ENCODE data around the gene CD3D.

Gene CD3D

GRCh38 chr11:118379497-118379896 is 37.0 kb upstream of the CD3D start:
- no peaks in the 10 kb centered on the region for H4K20me1 ChIP-seq (ENCODE audit: insufficient read depth, low read length)
- H3K27me3 ChIP-seq (ENCODE audit: low read depth, low read length): no peaks in the 10 kb centered on the region
- H3K4me3 ChIP-seq (ENCODE audit: low read length): no peak overlapping the region
- H3K36me3 ChIP-seq (replicated peaks; ENCODE audit: low read depth, low read length): peaks cover 53% of the 10 kb centered on the region
- H2AFZ ChIP-seq (ENCODE audit: low read depth, low read length): no peak overlapping the region
- H3K4me2 ChIP-seq (ENCODE audit: low read length): no peak overlapping the region
- no peak overlapping the region for H3K9ac ChIP-seq (ENCODE audit: low read length)
- no peak overlapping the region for H3K27ac ChIP-seq (ENCODE audit: low read length)
- H3K79me2 ChIP-seq (ENCODE audit: low read length): no peaks in the 10 kb centered on the region
- H3K9me3 ChIP-seq (ENCODE audit: insufficient read depth, low read length): no peaks in the 10 kb centered on the region
- no peaks in the 10 kb centered on the region for H3K4me1 ChIP-seq (ENCODE audit: low read length)
- no peak for TF ChIP-seq EZH2phosphoT487 (IDR thresholded peaks at IDR 0.05; ENCODE audit: low read depth)
- TF ChIP-seq CTCF (IDR thresholded peaks at IDR 0.05; ENCODE audit: low read depth, low read length): no peak

GRCh38 chr11:118375978-118376377 is 33.5 kb upstream of the CD3D start:
- H3K9me3 ChIP-seq (ENCODE audit: insufficient read depth, low read length): no peaks in the 10 kb centered on the region
- H4K20me1 ChIP-seq (ENCODE audit: insufficient read depth, low read length): no peaks in the 10 kb centered on the region
- TF ChIP-seq EZH2phosphoT487 (IDR thresholded peaks at IDR 0.05; ENCODE audit: low read depth) (no peak), CTCF (IDR thresholded peaks at IDR 0.05; ENCODE audit: low read depth, low read length) (no peak)
- H3K4me2 ChIP-seq (ENCODE audit: low read length): no peak overlapping the region
- H3K4me1 ChIP-seq (ENCODE audit: low read length): no peaks in the 10 kb centered on the region
- H3K27ac ChIP-seq (ENCODE audit: low read length): no peak overlapping the region
- no peak overlapping the region for H2AFZ ChIP-seq (ENCODE audit: low read depth, low read length)
- H3K4me3 ChIP-seq (ENCODE audit: low read length): no peak overlapping the region
- H3K79me2 ChIP-seq (ENCODE audit: low read length): no peaks in the 10 kb centered on the region
- H3K36me3 ChIP-seq (replicated peaks; ENCODE audit: low read depth, low read length): peaks cover 54% of the 10 kb centered on the region
- H3K27me3 ChIP-seq (ENCODE audit: low read depth, low read length): no peaks in the 10 kb centered on the region
- H3K9ac ChIP-seq (ENCODE audit: low read length): no peak overlapping the region

GRCh38 chr11:118374729-118375128 is 32.2 kb upstream of the CD3D start:
- H3K4me1 ChIP-seq (ENCODE audit: low read length): no peaks in the 10 kb centered on the region
- no peak overlapping the region for H3K4me2 ChIP-seq (ENCODE audit: low read length)
- no peak overlapping the region for H2AFZ ChIP-seq (ENCODE audit: low read depth, low read length)
- H3K27ac ChIP-seq (ENCODE audit: low read length): no peak overlapping the region
- no peaks in the 10 kb centered on the region for H4K20me1 ChIP-seq (ENCODE audit: insufficient read depth, low read length)
- H3K79me2 ChIP-seq (ENCODE audit: low read length): no peaks in the 10 kb centered on the region
- no peak for TF ChIP-seq EZH2phosphoT487 (IDR thresholded peaks at IDR 0.05; ENCODE audit: low read depth)
- no peak for TF ChIP-seq CTCF (IDR thresholded peaks at IDR 0.05; ENCODE audit: low read depth, low read length)
- no peak overlapping the region for H3K4me3 ChIP-seq (ENCODE audit: low read length)
- no peak overlapping the region for H3K9ac ChIP-seq (ENCODE audit: low read length)
- H3K9me3 ChIP-seq (ENCODE audit: insufficient read depth, low read length): no peaks in the 10 kb centered on the region
- H3K27me3 ChIP-seq (ENCODE audit: low read depth, low read length): no peaks in the 10 kb centered on the region
- peaks cover 62% of the 10 kb centered on the region for H3K36me3 ChIP-seq (replicated peaks; ENCODE audit: low read depth, low read length)

- no peak overlapping the region for H3K9ac ChIP-seq (ENCODE audit: low read length)
- no peak for TF ChIP-seq EZH2phosphoT487 (IDR thresholded peaks at IDR 0.05; ENCODE audit: low read depth)
- TF ChIP-seq CTCF (IDR thresholded peaks at IDR 0.05; ENCODE audit: low read depth, low read length): no peak
- no peaks in the 10 kb centered on the region for H3K27me3 ChIP-seq (ENCODE audit: low read depth, low read length)
- no peak overlapping the region for H3K27ac ChIP-seq (ENCODE audit: low read length)
- no peak overlapping the region for H3K4me3 ChIP-seq (ENCODE audit: low read length)
- no peak overlapping the region for H3K4me2 ChIP-seq (ENCODE audit: low read length)
- no peaks in the 10 kb centered on the region for H4K20me1 ChIP-seq (ENCODE audit: insufficient read depth, low read length)
- H3K36me3 ChIP-seq (replicated peaks; ENCODE audit: low read depth, low read length): peaks cover 61% of the 10 kb centered on the region
- no peak overlapping the region for H2AFZ ChIP-seq (ENCODE audit: low read depth, low read length)
- no peaks in the 10 kb centered on the region for H3K9me3 ChIP-seq (ENCODE audit: insufficient read depth, low read length)
- H3K4me1 ChIP-seq (ENCODE audit: low read length): no peaks in the 10 kb centered on the region
- no peaks in the 10 kb centered on the region for H3K79me2 ChIP-seq (ENCODE audit: low read length)
These were observed 31.4 kb upstream of the CD3D start for GRCh38 chr11:118373871-118374270.
